GM23338 (cell line): Measurements from ENCODE around the gene DDR2. TPM values are rescaled to one million over a fixed set of nuclear protein-coding genes. Genes with fewer than 3 reads are reported as not detected.

Experiments
- ATAC-seq: fragments of 200-7000 bp; cut with Tn5 transposase; 3 replicates; pipeline ENCODE4 v1.9.1; 2020
- DNase-seq: peaks from one replicate; pipeline ENCODE4 v3.0.0-alpha.2; 2015; ENCODE audit warnings: low spot score
- H2AFZ ChIP-seq: fragments of 200-600 bp; sonication (generic); 2 replicates; pipeline ENCODE4 v1.8.0; 2016; ENCODE audit warnings: antibody characterized with exemption, mild to moderate bottlenecking, moderate library complexity
- H3F3A ChIP-seq: fragments of 200-600 bp; sonication (generic); replicated peaks from 2 replicates; pipeline ENCODE4 v1.8.0; 2017; ENCODE audit warnings: antibody characterized with exemption, mixed run types, low read depth
- H3K27ac ChIP-seq: fragments of 200-600 bp; sonication (generic); 2 replicates; pipeline ENCODE4 v1.6.1; 2016; ENCODE audit warnings: low read depth
- H3K27me3 ChIP-seq: fragments of 200-600 bp; sonication (generic); 2 replicates; pipeline ENCODE4 v1.8.0; 2016; ENCODE audit warnings: mild to moderate bottlenecking, mixed run types, moderate library complexity; ENCODE audit not compliant: insufficient read depth
- H3K36me3 ChIP-seq: fragments of 200-600 bp; sonication (generic); 2 replicates; pipeline ENCODE4 v1.8.0; 2016; ENCODE audit warnings: mild to moderate bottlenecking; ENCODE audit not compliant: insufficient read depth
- H3K4me1 ChIP-seq: fragments of 200-600 bp; sonication (generic); 2 replicates; pipeline ENCODE4 v1.8.0; 2016; ENCODE audit warnings: mild to moderate bottlenecking, moderate library complexity; ENCODE audit not compliant: insufficient read depth
- H3K4me2 ChIP-seq: fragments of 200-600 bp; sonication (generic); 2 replicates; pipeline ENCODE4 v1.7.1; 2017; ENCODE audit warnings: mixed run types
- H3K4me3 ChIP-seq: fragments of 200-600 bp; sonication (generic); 2 replicates; pipeline ENCODE4 v1.6.1; 2016; ENCODE audit warnings: mixed run types
- H3K79me2 ChIP-seq: fragments of 200-600 bp; sonication (generic); replicated peaks from 2 replicates; pipeline ENCODE4 v1.8.0; 2017; ENCODE audit warnings: mild to moderate bottlenecking; ENCODE audit not compliant: insufficient read depth
- H3K9me2 ChIP-seq: fragments of 200-600 bp; sonication (generic); 2 replicates; pipeline ENCODE4 v1.8.0; 2017; ENCODE audit not compliant: insufficient read depth
- H4K20me1 ChIP-seq: fragments of 200-600 bp; sonication (generic); replicated peaks from 2 replicates; pipeline ENCODE4 v1.8.0; 2017; ENCODE audit warnings: mild to moderate bottlenecking; ENCODE audit not compliant: insufficient read depth
- H3K27ac Mint-ChIP-seq: 2 replicates; pipeline ENCODE4 v1.8.0; 2020; ENCODE audit warnings: inconsistent platforms, mild to moderate bottlenecking, moderate library complexity, mixed read lengths
- H3K27me3 Mint-ChIP-seq: 3 replicates; pipeline ENCODE4 v1.8.0; 2022; ENCODE audit warnings: low read depth, mild to moderate bottlenecking, moderate library complexity, mixed read lengths, inconsistent platforms; ENCODE audit not compliant: insufficient read depth, poor library complexity
- H3K36me3 Mint-ChIP-seq: 3 replicates; pipeline ENCODE4 v1.8.0; 2021; ENCODE audit warnings: low read depth, mild to moderate bottlenecking, inconsistent platforms, moderate library complexity, mixed read lengths
- H3K4me1 Mint-ChIP-seq: 3 replicates; pipeline ENCODE4 v1.8.0; 2020; ENCODE audit warnings: mild to moderate bottlenecking, inconsistent platforms, mixed read lengths
- H3K4me3 Mint-ChIP-seq: 3 replicates; pipeline ENCODE4 v1.8.0; 2021; ENCODE audit warnings: moderate library complexity, mild to moderate bottlenecking, inconsistent platforms, mixed read lengths
- H3K9me3 Mint-ChIP-seq: 3 replicates; pipeline ENCODE4 v1.8.0; 2020; ENCODE audit warnings: moderate library complexity, mild to moderate bottlenecking, inconsistent platforms, mixed read lengths
- CREB1 ChIP-seq: fragments of 250-450 bp; sonication (Bioruptor Pico); IDR thresholded peaks from 2 replicates; pipeline ENCODE4 v1.5.0; 2020; ENCODE audit warnings: low read depth, mild to moderate bottlenecking, moderate library complexity
- ETS1 ChIP-seq: IDR thresholded peaks from 2 replicates; pipeline ENCODE4 v1.6.1; 2016; ENCODE audit warnings: antibody characterized with exemption
- EZH2 ChIP-seq: fragments of 200-600 bp; sonication (generic); IDR thresholded peaks from one replicate; pipeline ENCODE4 v1.8.0; 2017; ENCODE audit warnings: antibody characterized with exemption, mild to moderate bottlenecking, low read depth; ENCODE audit not compliant: unreplicated experiment
- JUNB ChIP-seq: IDR thresholded peaks from one replicate; pipeline ENCODE4 v1.6.1; 2016; ENCODE audit warnings: antibody characterized with exemption; ENCODE audit not compliant: unreplicated experiment
- NANOG ChIP-seq: IDR thresholded peaks from 2 replicates; pipeline ENCODE4 v1.6.1; 2016; ENCODE audit warnings: antibody characterized with exemption, borderline replicate concordance
- POLR2AphosphoS5 ChIP-seq: IDR thresholded peaks from 2 replicates; pipeline ENCODE4 v1.6.1; 2016; ENCODE audit warnings: antibody characterized with exemption, low read depth
- REST ChIP-seq: IDR thresholded peaks from one replicate; pipeline ENCODE4 v1.6.1; 2018; ENCODE audit warnings: antibody characterized with exemption; ENCODE audit not compliant: unreplicated experiment
- STAT1 ChIP-seq: IDR thresholded peaks from one replicate; pipeline ENCODE4 v1.6.1; 2016; ENCODE audit warnings: antibody characterized with exemption; ENCODE audit not compliant: unreplicated experiment
- ZNF114 ChIP-seq: fragments of 250-450 bp; sonication (Bioruptor Pico); IDR thresholded peaks from 2 replicates; pipeline ENCODE4 v1.5.0; 2020; ENCODE audit warnings: mild to moderate bottlenecking, moderate library complexity
- ZNF331 ChIP-seq: fragments of 250-450 bp; sonication (Bioruptor Pico); IDR thresholded peaks from 2 replicates; pipeline ENCODE4 v1.5.0; 2020; ENCODE audit warnings: low read depth, mild to moderate bottlenecking, moderate library complexity
- ZNF462 ChIP-seq: fragments of 250-450 bp; sonication (Bioruptor Pico); IDR thresholded peaks from 2 replicates; pipeline ENCODE4 v1.5.0; 2020; ENCODE audit warnings: mild to moderate bottlenecking, moderate library complexity
- polyA plus RNA-seq: library from polyadenylated mRNA; unstranded; fragments of >200 nt; fragmentation: Nextera tagmentation; extraction: Ambion mirVana; gene quantifications from 2 replicates; pipeline ENCODE4 v1.2.1, GENCODE V29; 2016
- total RNA-seq: library from RNA; depleted of rRNA; stranded (reverse); fragments of >200 nt; shearing (Covaris generic); gene quantifications from 2 replicates; pipeline ENCODE4 v1.2.3, GENCODE V29; 2014

DDR2 gene
- total and polyA plus RNA-seq, 2 experiments from 2014 or later = 0.66 to 1.8 TPM

- TF ChIP-seq REST = no peak
Measured at GRCh38 chr1:162656266-162656665, 24.0 kb downstream of the DDR2 start (continued).

GRCh38 chr1:162660574-162660973 lies 28.3 kb downstream of the DDR2 start:
- H3K4me1 Mint-ChIP-seq = no peaks in the 10 kb centered on the region; the same call in 2 of the 3 replicates
- DNase-seq = no peak
- peaks cover 2% of the 10 kb centered on the region for H3K27me3 Mint-ChIP-seq
- Histone ChIP-seq H2AFZ (no peak overlapping the region), H3K4me3 (no peak overlapping the region), H3K4me1 (no peaks in the 10 kb centered on the region; the same call in 1 of the 2 replicates), H3K27ac (no peak overlapping the region), H3F3A (no peaks in the 10 kb centered on the region), H3K4me2 (no peak overlapping the region), H4K20me1 (no peaks in the 10 kb centered on the region; the same call in 1 of the 2 replicates), H3K9me2 (no peaks in the 10 kb centered on the region), H3K79me2 (no peaks in the 10 kb centered on the region), H3K27me3 (no peaks in the 10 kb centered on the region), H3K36me3 (no peaks in the 10 kb centered on the region)
- no peak for ATAC-seq
- H3K9me3 Mint-ChIP-seq = no peaks in the 10 kb centered on the region
- H3K4me3 Mint-ChIP-seq = no peak overlapping the region
- no peaks in the 10 kb centered on the region for H3K36me3 Mint-ChIP-seq
- no peak overlapping the region for H3K27ac Mint-ChIP-seq
- TF ChIP-seq ZNF114 (no peak), ZNF331 (CRISPR knock-in tag) (no peak), JUNB (no peak), ETS1 (no peak), NANOG (no peak), EZH2 (no peak), CREB1 (no peak), POLR2AphosphoS5 (no peak), ZNF462 (CRISPR knock-in tag) (no peak), STAT1 (no peak), REST (no peak)
